WTC11 (cell line): ENCODE data around the gene HES5.

Experiments used
- ATF2 ChIP-seq: sonication (generic); formaldehyde crosslinking; IDR thresholded peaks from 2 replicates; pipeline ENCODE4 v1.8.1; 2022; ENCODE audit warnings: low read depth, missing genetic modification reagents, borderline replicate concordance
- FOXP4 ChIP-seq: sonication (generic); formaldehyde crosslinking; IDR thresholded peaks from 2 replicates; pipeline ENCODE4 v1.8.0; 2022; ENCODE audit warnings: mild to moderate bottlenecking, missing genetic modification reagents

GRCh38 chr1:2535981-2536380, 5.9 kb upstream of the HES5 start:
- no peak for TF ChIP-seq FOXP4
- no peak for TF ChIP-seq ATF2 (CRISPR knock-in tag)
